ENCODE measurements around the gene IL1R2. TPM values are rescaled to one million over a fixed set of nuclear protein-coding genes. Genes with fewer than 3 reads are reported as not detected.

Gene IL1R2
- total RNA-seq, 4 donors from 2014 or later: 7.1 to 52.4 (median 29.9) TPM

GRCh38 chr2:102004581-102004980, 12.8 kb downstream of the IL1R2 start:
- DNase-seq: no peak
- in situ Hi-C loops (cut with MboI; ENCODE audit: low pct_ligation_motif_present in 1 of 4, low pct_unique_long_range_greater_than_20kb in 1 of 4, low sequenced_read_pairs in 3 of 4): loop anchor here in 3 of 4 donors (25.0 kb wide), 3 partner anchors 158 to 433 kb away; partner anchors contain the start of gene IL18R1 (in 1 of the 3)
- Histone ChIP-seq H3K4me1 (peaks cover 0 to 11% (median 5%) of the 10 kb centered on the region in 4 donors), H3K27ac (no peak overlapping the region), H3K9me3 (no peaks in the 10 kb centered on the region), H3K36me3 (no peaks in the 10 kb centered on the region), H3K27me3 (no peaks in the 10 kb centered on the region), H3K4me3 (no peak overlapping the region)
- intact Hi-C loops (cut with DNase I; ENCODE audit: low total_unique reads): no loop called here
- TF ChIP-seq EP300 (IDR thresholded peaks at IDR 0.05; ENCODE audit: low read depth) (no peak), POLR2AphosphoS5 (IDR thresholded peaks at IDR 0.05) (no peak), POLR2A (IDR thresholded peaks at IDR 0.05) (no peak), CTCF (IDR thresholded peaks at IDR 0.05) (no peak)
- WGBS, 2 donors (ENCODE audit: low coverage in 1 of 2): 65 to 77% methylated on average over 1 to 2 of the region's 2 CpGs

- Histone ChIP-seq H3K27me3 (no peaks in the 10 kb centered on the region), H3K4me1 (peaks cover 0 to 10% (median 4%) of the 10 kb centered on the region in 4 donors), H3K4me3 (no peak overlapping the region), H3K27ac (no peak overlapping the region), H3K36me3 (no peaks in the 10 kb centered on the region), H3K9me3 (no peaks in the 10 kb centered on the region)
- in situ Hi-C loops (cut with MboI; ENCODE audit: low pct_ligation_motif_present in 1 of 4, low pct_unique_long_range_greater_than_20kb in 1 of 4, low sequenced_read_pairs in 3 of 4) (loop anchor here in 3 of 4 donors (25.0 kb wide), 3 partner anchors 157 to 432 kb away; partner anchors contain the start of gene IL18R1 (in 1 of the 3)), intact Hi-C loops (cut with DNase I; ENCODE audit: low total_unique reads) (no loop called here)
- WGBS, 2 donors (ENCODE audit: low coverage in 1 of 2): 78 to 93% methylated on average over 1 to 4 of the region's 4 CpGs
- TF ChIP-seq POLR2A (IDR thresholded peaks at IDR 0.05) (no peak), POLR2AphosphoS5 (IDR thresholded peaks at IDR 0.05) (no peak), CTCF (IDR thresholded peaks at IDR 0.05) (no peak), EP300 (IDR thresholded peaks at IDR 0.05; ENCODE audit: low read depth) (no peak)
- DNase-seq: no peak
These were observed 13.7 kb downstream of the IL1R2 start for GRCh38 chr2:102005449-102005848.

GRCh38 chr2:102005989-102006885, 14.5 kb downstream of the IL1R2 start:
- TF ChIP-seq CTCF (IDR thresholded peaks at IDR 0.05) (peak; percentile 59 to 68 (median 62)), POLR2AphosphoS5 (IDR thresholded peaks at IDR 0.05) (no peak)
- no peaks in the 10 kb centered on the region for H3K36me3 ChIP-seq
- 44 to 64% methylated on average over 6 to 15 of the region's 15 CpGs for WGBS, 2 donors (ENCODE audit: low coverage in 1 of 2)
- in situ Hi-C loops (cut with MboI; ENCODE audit: low pct_ligation_motif_present in 1 of 4, low pct_unique_long_range_greater_than_20kb in 1 of 4, low sequenced_read_pairs in 3 of 4) (loop anchor here in 3 of 4 donors (25.0 kb wide), 3 partner anchors 156 to 431 kb away; partner anchors contain the start of gene IL18R1 (in 1 of the 3)), intact Hi-C loops (cut with DNase I; ENCODE audit: low total_unique reads) (no loop called here)
- no peak overlapping the region for H3K4me3 ChIP-seq
- H3K27ac ChIP-seq: no peak overlapping the region
- H3K9me3 ChIP-seq: no peaks in the 10 kb centered on the region
- no peak for DNase-seq
- no peaks in the 10 kb centered on the region for H3K27me3 ChIP-seq
- peaks cover 0 to 8% (median 3%) of the 10 kb centered on the region in 4 donors for H3K4me1 ChIP-seq

GRCh38 chr2:102006886-102007278, 15.1 kb downstream of the IL1R2 start:
- Histone ChIP-seq H3K36me3 (no peaks in the 10 kb centered on the region), H3K4me3 (no peak overlapping the region), H3K9me3 (no peaks in the 10 kb centered on the region), H3K4me1 (peaks cover 0 to 5% (median 0%) of the 10 kb centered on the region in 4 donors), H3K27ac (no peak overlapping the region), H3K27me3 (no peaks in the 10 kb centered on the region)
- 67 to 83% methylated on average over 1 to 11 of the region's 11 CpGs for WGBS, 2 donors (ENCODE audit: low coverage in 1 of 2)
- in situ Hi-C loops (cut with MboI; ENCODE audit: low pct_ligation_motif_present in 1 of 4, low pct_unique_long_range_greater_than_20kb in 1 of 4, low sequenced_read_pairs in 3 of 4): loop anchor here in 3 of 4 donors (25.0 kb wide), 3 partner anchors 155 to 430 kb away; partner anchors contain the start of gene IL18R1 (in 1 of the 3)
- no peak for TF ChIP-seq POLR2A (IDR thresholded peaks at IDR 0.05)
- TF ChIP-seq POLR2AphosphoS5 (IDR thresholded peaks at IDR 0.05): no peak
- TF ChIP-seq CTCF (IDR thresholded peaks at IDR 0.05): no peak
- DNase-seq: no peak
- intact Hi-C loops (cut with DNase I; ENCODE audit: low total_unique reads): no loop called here
